AG09309 (cell line): ENCODE data around the gene AP3D1.
"Not testable (repeated sequence)": the region's sequence is repeated elsewhere in the genome, so short reads cannot be mapped to it uniquely, and the experiment has no call there.

Experiments used
- DNase-seq: peaks from one replicate; pipeline ENCODE4 v3.0.0-alpha.2; 2010; ENCODE audit warnings: low read depth
- H3K4me3 ChIP-seq: 2 replicates; pipeline ENCODE4 v1.5.1; 2011; ENCODE audit warnings: mild to moderate bottlenecking, low read depth, low read length, moderate library complexity; ENCODE audit not compliant: control insufficient read depth
- CTCF ChIP-seq: IDR thresholded peaks from 2 replicates; pipeline ENCODE4 v1.5.1; 2011; ENCODE audit warnings: mild to moderate bottlenecking, low read depth, low read length, inconsistent platforms; ENCODE audit not compliant: insufficient read depth, control insufficient read depth; ENCODE audit errors: missing control alignments

AP3D1 gene

GRCh38 chr19:2135474-2136402 is 15.6 kb downstream of the AP3D1 start:
- no peak for TF ChIP-seq CTCF
- no peak for DNase-seq
- H3K4me3 ChIP-seq = no peak overlapping the region

- DNase-seq = no peak
- TF ChIP-seq CTCF = no peak
These were observed 18.5 kb downstream of the AP3D1 start for GRCh38 chr19:2132731-2133490.

GRCh38 chr19:2132191-2132590 is 19.2 kb downstream of the AP3D1 start:
- H3K4me3 ChIP-seq = no peak overlapping the region
- no peak for DNase-seq
- no peak for TF ChIP-seq CTCF

More at GRCh38 chr19:2132731-2133490, 18.5 kb downstream of the AP3D1 start:
- no peak overlapping the region for H3K4me3 ChIP-seq

- not testable (repeated sequence) for H3K4me3 ChIP-seq, DNase-seq
These were observed 20.1 kb downstream of the AP3D1 start for GRCh38 chr19:2131012-2131975.

GRCh38 chr19:2129892-2130770 is 21.2 kb downstream of the AP3D1 start:
- no peak overlapping the region for H3K4me3 ChIP-seq
- no peak for DNase-seq

More at GRCh38 chr19:2129892-2130770, 21.2 kb downstream of the AP3D1 start:
- TF ChIP-seq CTCF = no peak
